AG09319 (cell line): ENCODE results near the gene CRY2.

Source experiments
- DNase-seq: peaks from one replicate; pipeline ENCODE4 v3.0.0-alpha.2; 2010; ENCODE audit warnings: low read depth; ENCODE audit errors: extremely low read depth
- TF ChIP-seq, protein P1 (sequence below): IDR thresholded peaks from 2 replicates; pipeline ENCODE4 v1.5.1; 2011; ENCODE audit warnings: low read depth, mild to moderate bottlenecking, inconsistent platforms, low read length, moderate library complexity

The CRY2 gene

DNA sequence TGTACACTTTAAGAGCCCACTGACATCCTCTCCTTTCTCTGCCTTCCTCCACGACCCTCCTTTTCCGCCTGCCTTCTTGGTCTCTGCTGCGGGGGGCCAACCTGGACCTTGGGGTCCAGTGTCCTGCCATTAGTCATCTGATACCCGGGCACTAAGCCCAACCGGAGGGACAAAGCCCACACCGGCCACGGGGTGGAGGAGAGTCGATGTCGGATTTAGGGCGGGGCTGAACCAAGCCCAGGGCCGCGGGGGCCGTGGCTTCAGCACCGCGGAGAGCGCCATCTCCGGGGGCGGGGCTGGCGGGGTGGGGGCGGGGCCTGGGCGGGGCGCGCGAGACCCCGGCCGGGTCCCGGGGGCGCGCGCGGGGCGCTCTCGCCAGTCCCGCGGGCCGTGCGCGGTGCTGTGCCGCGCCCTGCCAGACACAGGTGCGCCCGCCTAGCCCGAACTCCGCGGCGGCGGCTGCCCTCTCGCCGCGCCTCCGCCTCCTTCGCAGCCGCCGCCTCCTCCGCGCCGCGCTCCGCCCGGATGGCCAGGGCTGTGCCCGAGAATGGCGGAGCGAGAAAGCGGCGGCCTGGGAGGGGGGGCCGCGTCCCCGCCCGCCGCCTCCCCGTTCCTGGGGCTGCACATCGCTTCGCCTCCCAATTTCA lies 38.1 kb downstream of the CRY2 start, which contains the start of gene MAPK8IP1:
Gene MAPK8IP1, plus strand, starts transcription at position 378 of the 647 bp plus-strand sequence. Its CDS starts 170 bp downstream, at position 548.
- DNase-seq: no peak
- TF ChIP-seq, protein P1, sequence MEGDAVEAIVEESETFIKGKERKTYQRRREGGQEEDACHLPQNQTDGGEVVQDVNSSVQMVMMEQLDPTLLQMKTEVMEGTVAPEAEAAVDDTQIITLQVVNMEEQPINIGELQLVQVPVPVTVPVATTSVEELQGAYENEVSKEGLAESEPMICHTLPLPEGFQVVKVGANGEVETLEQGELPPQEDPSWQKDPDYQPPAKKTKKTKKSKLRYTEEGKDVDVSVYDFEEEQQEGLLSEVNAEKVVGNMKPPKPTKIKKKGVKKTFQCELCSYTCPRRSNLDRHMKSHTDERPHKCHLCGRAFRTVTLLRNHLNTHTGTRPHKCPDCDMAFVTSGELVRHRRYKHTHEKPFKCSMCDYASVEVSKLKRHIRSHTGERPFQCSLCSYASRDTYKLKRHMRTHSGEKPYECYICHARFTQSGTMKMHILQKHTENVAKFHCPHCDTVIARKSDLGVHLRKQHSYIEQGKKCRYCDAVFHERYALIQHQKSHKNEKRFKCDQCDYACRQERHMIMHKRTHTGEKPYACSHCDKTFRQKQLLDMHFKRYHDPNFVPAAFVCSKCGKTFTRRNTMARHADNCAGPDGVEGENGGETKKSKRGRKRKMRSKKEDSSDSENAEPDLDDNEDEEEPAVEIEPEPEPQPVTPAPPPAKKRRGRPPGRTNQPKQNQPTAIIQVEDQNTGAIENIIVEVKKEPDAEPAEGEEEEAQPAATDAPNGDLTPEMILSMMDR: no peak

- TF ChIP-seq, protein P1: no peak
- no peak for DNase-seq
These were observed 38.8 kb downstream of the CRY2 start for GRCh38 chr11:45885921-45886721.

- no peak for DNase-seq
- TF ChIP-seq, protein P1: no peak
These were observed 39.7 kb downstream of the CRY2 start for GRCh38 chr11:45886816-45887520.

DNA sequence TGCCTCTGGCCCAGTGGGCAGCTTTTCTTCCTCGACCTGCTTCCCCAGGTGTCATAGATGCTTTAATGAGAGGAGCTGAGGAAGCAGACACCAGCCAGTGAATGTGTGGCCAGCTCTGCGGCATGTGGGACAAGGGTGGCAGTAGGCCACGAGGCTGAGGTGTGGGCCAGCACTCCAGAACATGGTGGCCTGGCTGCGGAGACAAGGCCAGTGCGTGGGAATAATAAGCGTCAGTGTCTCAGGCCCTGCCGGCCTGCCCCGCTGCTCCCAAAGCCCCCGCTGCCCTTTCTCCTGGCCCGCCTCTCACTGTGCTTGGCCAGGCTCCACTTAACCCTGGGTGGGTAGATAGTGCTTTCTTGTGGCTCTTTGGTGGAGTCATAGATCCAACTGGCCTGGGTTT lies 40.3 kb downstream of the CRY2 start:
- DNase-seq: no peak
- TF ChIP-seq, protein P1: no peak

DNA sequence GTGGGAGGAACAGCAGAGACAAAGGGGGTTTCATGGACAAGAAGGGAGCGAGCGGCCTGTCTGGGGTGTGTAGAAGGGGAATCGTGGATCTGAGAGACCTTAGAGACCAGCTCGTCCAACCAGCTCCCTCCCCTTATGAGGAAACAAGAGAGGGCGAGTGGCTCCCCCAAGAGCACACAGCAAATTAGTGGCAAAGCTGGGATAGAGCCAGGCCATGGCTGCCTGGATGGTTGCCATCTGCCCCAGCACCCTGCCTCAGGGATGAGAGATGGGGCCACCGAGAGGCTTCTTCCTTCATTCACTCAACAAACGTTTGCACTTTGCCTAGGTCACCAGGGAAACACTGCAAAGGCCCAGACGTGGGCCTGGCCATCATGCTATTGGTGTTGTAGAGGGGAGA lies 42.3 kb downstream of the CRY2 start:
- DNase-seq: no peak
- TF ChIP-seq, protein P1: no peak

- DNase-seq: no peak
- TF ChIP-seq, protein P1: no peak
These were observed 42.7 kb downstream of the CRY2 start for GRCh38 chr11:45889966-45890365.
